Peyer's patch (tissue), 4 donors: ENCODE data around the gene CASKIN1.

ENCODE experiments used
- CTCF ChIP-seq, 6 experiments: fragments of 450-650 bp in 4 of 6; fragments of 200-600 bp in 2 of 6; sonication (generic) in 1 of 6; IDR thresholded peaks; one replicate each; pipeline ENCODE4 v1.5.1; 2017 to 2019; ENCODE audit warnings: antibody characterized with exemption in 6 of 6, mild to moderate bottlenecking in 3 of 6, moderate library complexity in 1 of 6
- POLR2A ChIP-seq, 2 donors: fragments of 450-650 bp; IDR thresholded peaks; one replicate each; pipeline ENCODE4 v1.5.1; 2017; ENCODE audit warnings: antibody characterized with exemption in 2 of 2, mild to moderate bottlenecking in 2 of 2, moderate library complexity in 2 of 2

GRCh38 chr16:2197765-2198164, 1.4 kb upstream of the CASKIN1 start:
- TF ChIP-seq CTCF (IDR thresholded peaks at IDR 0.05) = no peak
- TF ChIP-seq POLR2A (IDR thresholded peaks at IDR 0.05) = no peak
